ENCODE data around the gene TNS1.

Gene TNS1

DNA sequence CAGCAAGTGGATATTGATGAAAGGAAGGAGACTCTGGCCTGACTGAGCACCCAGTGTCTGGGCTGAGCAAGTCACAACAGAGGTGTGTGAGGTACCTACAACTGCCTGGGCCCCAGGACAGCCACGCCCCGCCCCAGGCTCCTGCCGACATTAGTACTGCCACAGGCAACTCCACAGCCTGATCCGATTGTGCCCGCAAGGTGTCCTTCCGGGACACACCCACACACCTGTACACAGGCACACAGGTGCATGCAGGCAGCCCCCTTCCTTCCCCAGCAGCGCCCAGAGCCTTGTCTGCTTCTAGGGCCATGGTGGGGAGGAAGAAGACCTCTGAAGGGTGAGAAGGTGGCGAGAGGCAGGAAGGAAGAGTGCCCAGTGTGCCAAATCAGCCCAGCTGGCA, 83.6 kb downstream of the TNS1 start:
- DNase-seq (ENCODE audit: extremely low read depth in 1 of 2, low read depth in 1 of 2), result no peak

DNA sequence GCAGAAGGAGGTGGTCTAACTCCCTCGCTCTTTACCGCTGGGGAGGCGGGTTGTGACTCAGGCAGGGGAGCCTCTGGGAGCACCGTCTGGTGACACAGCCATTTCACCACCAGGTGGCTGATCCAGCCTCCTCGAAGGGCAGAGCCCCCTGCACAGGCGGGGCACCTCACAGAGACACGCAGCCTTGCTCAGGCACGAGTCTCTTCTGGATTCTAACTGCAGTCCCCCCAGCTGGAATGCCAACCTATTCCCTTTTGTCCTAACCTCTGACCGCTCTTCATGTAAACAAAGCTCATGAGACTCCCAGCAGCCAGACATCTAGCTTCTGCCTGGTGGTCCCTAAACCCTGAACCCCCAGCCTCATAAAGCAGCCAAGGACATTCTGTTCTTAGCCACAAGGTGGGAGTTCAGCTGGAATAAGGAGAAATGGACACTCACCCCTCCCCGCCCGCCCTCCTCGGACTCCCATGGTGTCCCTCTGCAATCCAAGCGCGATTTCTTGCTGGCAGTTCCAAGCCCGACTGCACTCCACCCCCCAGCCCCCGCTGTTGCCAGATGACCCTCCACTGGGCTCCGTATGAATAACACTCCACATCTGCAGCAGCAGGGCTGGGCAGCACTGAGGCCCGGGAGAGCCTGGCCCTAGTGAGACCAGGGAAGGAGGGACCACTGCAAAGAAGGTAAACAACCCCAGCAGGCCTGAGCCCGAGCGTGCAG, 84.3 kb downstream of the TNS1 start:
- no peak for DNase-seq (ENCODE audit: extremely low read depth in 1 of 2, low read depth in 1 of 2)

DNA sequence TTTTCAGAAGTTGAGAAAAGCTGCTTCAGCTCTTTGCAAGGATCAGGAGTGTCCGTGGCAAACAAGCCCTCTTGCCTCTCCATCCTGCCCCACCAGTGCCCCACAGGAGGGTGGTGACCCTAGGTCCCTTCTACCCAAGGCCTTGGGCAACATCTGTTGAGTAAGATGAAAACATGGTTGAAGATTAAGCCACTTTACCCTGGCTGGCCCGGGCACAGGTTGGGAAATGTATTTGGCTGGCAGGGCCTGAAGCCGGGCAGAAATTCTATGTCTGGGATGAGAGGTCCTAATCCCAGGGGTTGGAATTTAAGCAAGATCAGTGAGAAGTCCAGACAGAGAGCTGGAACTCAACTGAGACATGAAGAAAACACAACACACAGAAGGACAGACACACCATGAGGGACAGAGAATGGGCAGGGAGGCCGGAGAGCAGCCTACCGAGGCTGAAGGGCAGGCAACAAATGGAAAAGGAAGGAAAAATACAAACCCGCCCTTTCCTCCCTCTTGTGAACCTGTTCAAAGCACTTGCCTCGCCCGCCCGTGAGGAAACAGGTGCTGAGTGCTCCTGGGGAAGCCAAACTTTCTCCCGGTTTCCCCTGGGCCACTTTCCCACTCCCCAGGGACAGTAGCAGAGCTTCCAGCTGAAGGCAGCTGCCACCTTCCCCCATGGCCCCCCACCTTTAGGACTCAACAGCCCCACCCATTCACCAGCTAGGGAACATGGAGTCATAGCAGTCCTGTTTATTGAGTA, 86.1 kb downstream of the TNS1 start:
- no peak for DNase-seq (ENCODE audit: extremely low read depth in 1 of 2, low read depth in 1 of 2)

DNA sequence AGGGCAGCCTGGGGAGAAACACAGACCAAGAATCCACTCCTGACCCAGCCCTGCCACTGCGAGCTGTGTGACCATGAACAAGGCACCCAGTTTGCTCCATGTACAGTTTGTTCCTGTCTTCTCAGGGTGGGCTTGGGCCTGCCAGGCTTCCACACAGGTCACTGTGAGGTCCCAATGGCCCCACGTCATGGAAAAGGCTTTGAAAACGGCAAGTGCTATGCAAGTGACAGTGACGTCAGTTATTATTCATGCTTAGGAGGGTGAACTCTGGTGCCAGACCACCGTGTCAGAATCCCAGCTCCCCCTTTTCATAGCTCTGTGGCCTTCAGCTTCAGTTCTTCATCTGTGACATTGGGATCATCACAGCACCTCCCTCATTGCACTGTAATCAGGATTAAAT, 87.1 kb downstream of the TNS1 start:
- no peak for DNase-seq (ENCODE audit: extremely low read depth in 1 of 2, low read depth in 1 of 2)

DNA sequence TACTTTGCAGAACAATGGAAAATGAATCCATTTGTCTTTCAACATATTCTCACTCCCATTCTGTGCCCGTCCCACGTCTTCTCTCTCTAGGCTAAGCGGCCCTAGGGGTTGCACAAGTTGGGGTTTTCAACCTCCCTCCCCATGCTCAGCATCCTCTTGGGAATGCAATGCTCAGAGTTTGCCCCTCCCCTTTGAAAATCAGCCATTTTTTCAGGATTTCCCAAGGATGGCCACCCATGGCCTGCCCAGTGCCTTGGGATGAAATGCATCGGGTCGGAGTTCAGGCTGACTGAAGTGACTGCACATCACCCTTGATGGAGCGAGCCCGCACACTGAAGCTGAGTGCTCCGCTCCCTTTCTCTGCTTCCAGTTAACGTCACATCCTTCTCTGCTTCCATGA, 87.9 kb downstream of the TNS1 start:
- DNase-seq (ENCODE audit: extremely low read depth in 1 of 2, low read depth in 1 of 2), result no peak

DNA sequence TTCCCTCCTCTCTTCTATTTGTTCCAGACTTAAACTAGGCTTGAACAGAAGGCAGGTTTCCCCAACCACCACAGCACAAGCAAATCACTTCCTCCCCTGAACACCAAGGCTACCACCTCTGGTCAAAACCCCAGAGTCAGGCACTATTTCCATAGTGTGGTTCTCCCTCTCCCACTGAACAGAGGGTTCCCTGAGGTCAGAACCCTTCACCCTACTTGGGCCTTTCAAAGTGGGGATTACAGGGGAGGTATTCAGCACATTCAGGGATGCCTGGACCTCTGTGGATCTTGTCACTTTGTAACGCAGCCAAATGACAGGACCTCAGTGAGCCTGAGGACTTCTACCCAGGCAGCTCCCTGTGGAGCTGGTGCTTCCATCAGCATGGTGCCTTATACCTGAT, 88.7 kb downstream of the TNS1 start:
- DNase-seq (ENCODE audit: extremely low read depth in 1 of 2, low read depth in 1 of 2), result no peak

DNA sequence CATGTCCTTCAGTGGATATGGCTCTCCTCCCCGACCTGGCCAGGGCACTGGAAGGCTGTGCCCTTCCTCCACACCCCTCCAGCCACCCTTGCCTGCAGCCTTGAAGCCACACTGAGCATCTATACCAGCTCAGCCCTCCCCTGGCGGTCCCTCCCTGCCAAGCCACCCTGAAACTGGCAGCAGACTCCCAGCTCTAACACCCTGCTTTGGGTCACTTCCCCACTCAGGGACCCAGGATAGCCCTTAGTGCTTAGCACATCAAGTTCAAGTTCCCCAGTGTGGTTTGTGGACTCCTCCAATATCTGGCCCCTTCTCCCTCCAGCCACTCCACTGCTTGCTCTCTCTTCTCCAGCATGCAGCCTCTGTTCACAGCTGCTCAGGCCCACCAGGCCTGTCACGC, 89.4 kb downstream of the TNS1 start:
- DNase-seq (ENCODE audit: extremely low read depth in 1 of 2, low read depth in 1 of 2), result no peak

DNA sequence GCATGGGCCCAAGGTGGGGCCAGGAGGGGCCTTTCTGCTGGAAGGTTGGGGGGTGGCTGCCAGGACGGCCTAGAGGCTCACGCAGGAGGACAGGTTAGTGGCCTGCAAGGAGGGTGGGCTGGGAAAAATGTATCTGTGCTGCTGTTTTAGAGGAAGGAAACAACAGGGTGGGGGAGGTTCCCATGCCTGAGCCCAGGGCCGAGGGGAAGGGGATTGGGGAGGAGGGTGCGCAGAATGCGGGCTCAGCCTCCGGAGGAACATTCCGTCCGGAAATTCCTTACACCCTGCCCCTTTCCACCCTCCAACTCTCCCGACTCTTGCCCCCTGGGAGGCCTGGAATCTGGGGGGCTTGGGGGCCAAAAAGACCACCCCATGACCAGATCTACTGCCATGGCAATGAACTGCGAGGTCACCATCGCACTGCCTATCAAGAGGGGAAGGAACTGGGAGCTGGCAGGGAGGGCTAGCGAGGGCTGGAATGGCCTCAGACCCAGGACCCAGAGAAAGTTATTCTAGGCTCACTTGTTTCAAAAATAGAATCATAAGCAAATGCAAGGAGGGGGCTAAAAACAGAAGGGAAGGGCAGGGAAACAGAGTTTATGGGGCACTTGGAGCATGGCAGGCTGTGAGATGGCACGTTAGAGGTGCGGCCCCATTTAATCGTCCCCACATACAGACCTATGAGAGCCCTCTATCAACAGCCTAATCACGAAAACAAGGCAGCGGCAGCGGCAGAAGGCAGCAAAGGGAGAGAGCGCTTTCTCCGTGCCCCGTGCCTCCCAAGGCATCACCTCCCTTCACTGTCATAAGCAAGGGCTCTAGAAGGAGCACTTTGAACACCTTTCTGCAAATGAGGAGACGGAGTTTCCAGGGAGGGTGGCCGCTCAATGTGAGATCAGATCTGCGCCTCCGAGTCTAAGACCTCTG, 90.4 kb downstream of the TNS1 start:
- DNase-seq (ENCODE audit: extremely low read depth in 1 of 2, low read depth in 1 of 2), result no peak

DNA sequence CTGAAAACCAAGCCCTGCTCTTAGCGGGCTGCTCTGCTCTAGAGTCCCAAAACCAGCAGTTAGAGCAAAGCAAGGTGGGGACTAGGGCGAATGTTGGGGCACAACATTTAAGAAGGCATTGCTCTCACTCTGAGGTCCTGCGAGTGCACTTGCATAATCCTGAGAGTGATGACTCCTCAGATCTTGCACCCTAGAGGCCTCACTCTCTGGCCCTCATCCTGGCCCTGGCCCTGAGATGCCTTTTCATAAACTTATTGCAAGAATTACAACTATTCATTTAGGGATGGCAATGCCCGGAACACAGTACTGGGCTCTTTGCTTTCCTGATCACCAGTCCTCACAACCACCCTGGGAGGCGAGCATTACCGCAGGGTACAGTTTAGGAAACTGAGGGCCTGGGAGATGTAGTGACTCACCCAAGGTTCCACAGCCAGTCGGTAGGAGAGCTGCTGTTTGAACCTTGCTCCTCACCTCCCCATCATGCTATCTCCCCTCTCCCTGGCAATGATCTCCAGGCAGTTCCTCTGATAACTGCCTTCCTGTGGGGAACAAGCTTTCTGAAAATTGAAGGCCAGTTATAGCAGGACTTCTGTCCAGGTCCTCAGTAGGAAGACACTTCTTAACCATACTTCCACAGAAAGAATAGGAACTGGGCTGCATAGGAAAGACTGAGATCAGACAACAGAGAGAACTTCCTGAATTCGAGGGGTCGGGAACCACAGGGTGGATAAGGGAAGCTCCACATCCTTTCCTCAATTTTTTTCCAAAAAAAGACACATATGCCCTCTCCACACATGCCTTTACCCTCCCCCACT, 91.3 kb downstream of the TNS1 start:
- DNase-seq (ENCODE audit: extremely low read depth in 1 of 2, low read depth in 1 of 2), result no peak

DNA sequence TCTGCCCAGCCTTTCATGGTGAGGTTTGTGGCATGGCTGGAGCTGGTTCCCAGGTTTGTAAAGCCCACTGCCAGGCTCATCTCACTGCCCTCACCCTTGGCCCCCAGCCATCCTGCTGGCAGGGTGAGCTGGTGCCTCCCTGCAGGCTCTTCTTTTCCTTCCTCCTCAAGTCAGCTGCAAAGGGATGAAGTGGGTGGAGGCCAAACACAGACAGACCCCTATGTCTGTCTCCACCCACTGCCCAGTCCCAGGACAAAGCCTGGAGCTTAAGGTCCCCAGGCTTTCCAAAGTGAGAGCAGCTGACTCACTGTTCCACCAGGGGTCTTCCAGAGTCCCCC, 92.0 kb downstream of the TNS1 start:
- DNase-seq (ENCODE audit: extremely low read depth in 1 of 2, low read depth in 1 of 2), result no peak

DNA sequence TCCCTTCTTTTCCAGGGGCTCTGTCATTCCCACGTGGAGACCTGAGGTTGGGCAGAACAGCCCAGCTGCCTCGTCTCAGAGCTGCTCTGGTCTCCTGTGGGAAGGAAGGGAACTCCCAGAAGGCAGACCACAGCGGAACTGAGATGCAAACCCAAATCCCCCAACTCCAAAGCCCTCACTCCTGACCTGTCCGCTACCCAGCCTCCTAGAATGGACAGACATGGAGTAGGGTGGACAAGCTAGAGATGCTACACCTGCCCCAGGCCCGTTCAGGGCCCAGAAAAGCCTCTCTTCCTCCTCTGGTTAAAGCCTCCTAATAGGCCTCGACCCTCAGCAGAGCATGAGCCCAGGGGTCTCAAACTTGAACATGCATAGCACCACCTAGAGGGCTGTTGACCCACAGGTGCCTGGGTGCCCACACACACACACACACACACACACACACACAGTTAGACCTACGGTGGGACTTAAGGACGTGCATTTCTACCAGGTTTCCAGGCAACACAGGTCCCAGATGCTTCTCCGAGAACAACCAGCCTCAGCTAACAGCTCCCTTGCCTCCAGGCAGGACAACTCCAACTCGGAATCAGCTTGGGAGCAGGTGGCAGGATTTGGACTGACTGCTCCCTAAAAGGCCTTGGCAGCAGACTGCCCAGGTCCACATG, 93.5 kb downstream of the TNS1 start:
- no peak for DNase-seq (ENCODE audit: extremely low read depth in 1 of 2, low read depth in 1 of 2)

DNA sequence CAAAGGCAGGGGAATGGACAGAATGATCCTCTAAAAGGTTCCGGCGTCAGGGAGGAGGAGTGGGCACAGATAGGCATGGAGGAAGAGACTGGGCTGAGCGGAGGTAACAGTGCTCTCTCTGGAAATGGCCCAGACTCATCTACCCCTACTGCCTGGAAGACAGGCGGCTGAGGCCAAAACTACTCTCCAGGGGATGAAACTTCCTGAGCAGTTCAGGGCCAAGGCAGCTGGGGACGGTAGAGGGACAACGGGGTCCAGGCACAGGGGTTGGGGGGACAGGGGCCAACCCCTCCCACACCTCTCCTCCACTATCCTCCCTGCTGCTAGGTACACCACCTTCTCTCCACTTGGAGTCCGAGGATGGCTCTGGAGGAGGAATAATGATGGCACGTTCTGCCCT, 94.3 kb downstream of the TNS1 start:
- DNase-seq (ENCODE audit: extremely low read depth in 1 of 2, low read depth in 1 of 2), result no peak

DNA sequence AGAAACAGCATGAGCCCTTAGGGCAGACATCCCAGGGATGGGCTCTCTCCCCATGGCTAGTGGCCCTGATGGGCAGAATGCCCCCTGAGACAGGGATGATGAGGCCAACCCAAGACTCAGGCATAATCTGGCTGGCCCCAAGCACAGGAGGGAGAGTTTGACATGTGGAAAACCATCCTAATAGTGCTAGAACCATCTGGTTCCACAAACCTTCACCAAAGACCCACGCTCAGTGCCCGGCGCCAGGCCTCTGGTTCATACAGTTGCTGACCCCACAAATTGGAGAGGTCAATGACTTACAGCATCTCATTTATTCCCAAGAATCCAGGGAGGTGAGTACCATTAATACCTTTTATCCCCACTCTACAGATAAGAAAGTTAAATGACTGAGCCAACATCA, 95.5 kb downstream of the TNS1 start:
- no peak for DNase-seq (ENCODE audit: extremely low read depth in 1 of 2, low read depth in 1 of 2)

DNA sequence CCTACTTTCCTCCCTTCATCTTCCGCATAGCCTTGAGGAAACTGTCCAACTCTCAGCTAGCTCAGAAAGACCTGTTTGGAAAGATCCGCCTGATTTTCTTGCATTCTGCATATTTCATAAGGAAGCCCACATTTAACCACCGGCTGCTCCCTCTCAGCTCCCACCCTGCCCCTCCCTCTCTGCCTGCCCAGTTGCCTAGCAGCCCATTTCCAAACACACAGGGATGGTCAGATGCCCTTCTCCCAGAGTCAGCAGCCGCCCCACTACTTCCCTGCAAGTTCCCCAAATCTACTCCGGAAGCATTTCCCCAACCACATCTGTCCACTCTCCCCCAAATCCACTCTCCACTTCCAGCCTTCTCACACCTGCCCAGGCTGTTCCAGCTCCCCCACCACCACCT, 96.0 kb downstream of the TNS1 start:
- DNase-seq (ENCODE audit: extremely low read depth in 1 of 2, low read depth in 1 of 2), result no peak

DNA sequence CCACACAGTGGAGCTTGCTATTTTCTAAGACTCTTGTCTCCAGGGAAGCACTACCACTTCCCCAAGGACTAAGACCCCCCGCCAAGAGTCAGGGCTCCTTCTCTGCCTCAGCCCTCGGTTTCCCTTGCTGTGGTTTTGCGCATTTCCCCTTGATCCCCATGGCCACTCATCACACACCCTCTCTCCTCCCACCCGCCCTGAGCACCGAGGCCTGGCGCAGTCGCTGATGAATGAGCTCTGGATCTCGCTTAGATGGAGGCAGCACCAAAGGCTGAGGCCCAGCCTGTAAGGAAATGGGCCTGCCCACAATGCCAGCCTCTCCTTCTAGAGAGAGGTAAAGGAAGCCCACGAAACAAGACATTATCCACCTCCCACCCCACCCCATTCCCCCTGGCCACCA, 96.9 kb downstream of the TNS1 start:
- DNase-seq (ENCODE audit: extremely low read depth in 1 of 2, low read depth in 1 of 2), result no peak

DNA sequence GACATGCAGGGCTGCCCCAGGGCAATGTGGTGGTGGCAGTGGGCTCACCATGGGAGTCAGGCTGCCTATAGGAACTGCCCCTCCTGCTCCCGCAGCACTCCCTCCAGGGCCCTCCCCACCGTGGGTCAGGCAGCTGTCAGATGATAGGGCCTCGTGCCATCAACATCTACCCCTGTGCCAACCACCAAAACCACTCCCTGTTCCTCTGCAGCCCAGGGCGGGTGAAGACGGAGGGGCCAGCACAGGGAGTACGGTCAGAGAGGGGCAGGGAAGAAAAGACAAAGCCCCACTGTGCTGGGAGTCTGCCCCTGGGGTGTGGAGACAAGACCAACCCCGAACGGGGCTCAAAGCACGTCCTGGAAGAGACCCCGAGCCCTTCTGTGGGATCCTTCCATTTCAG, 97.4 kb downstream of the TNS1 start:
- no peak for DNase-seq (ENCODE audit: extremely low read depth in 1 of 2, low read depth in 1 of 2)

DNA sequence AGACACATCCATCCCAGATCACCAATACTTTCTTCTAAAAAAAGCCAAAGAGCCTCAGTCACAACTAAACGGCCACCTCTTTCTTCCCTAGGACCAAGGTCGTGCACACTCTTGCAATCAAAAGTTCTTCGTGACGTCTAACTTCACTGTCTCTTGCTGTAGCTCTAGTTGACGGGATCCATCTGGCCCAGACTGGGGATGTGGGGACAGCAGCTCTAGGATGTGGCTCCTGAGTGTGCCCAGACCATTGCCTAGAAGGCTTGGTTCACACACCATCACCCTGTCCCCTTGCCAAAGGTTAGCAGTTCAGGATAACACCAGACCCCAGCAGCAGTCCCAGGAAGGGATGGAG, 98.2 kb downstream of the TNS1 start:
- DNase-seq (ENCODE audit: extremely low read depth in 1 of 2, low read depth in 1 of 2), result no peak

DNA sequence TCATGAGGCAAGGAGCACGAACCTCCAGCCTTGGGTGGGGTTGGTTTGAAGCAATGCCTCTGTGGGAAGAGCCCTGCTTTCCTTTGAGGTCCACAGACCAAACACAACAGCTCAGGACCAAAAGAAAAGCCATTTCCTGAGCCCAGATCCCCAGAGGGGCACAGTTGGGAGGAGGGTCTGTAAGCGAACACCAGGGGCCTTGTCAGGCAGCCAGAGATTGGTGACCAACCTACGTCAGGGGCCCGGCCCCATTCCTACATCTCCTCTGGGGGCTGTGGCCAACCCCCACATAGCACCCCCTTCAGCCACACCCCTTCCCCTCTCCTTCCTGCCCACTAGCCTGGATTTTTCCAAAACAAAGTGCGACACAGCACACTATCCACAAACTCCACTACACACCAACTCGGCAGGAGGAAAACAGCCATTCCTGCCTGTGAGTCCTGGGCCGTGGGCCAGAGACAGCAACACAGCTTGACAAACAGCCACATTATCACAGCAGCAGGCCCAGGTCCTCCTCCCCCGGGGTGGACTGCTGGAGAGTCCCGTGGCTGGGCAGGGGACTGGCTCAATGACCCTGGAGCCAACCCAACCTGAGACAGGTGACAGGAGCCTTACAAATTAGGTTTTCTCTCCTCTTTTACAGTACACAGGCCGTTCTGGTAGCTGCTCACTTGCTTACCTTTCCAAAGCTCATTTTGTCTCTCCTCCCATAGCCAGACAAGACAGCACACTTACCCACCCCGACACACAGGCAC, 98.8 kb downstream of the TNS1 start:
- no peak for DNase-seq (ENCODE audit: extremely low read depth in 1 of 2, low read depth in 1 of 2)

DNA sequence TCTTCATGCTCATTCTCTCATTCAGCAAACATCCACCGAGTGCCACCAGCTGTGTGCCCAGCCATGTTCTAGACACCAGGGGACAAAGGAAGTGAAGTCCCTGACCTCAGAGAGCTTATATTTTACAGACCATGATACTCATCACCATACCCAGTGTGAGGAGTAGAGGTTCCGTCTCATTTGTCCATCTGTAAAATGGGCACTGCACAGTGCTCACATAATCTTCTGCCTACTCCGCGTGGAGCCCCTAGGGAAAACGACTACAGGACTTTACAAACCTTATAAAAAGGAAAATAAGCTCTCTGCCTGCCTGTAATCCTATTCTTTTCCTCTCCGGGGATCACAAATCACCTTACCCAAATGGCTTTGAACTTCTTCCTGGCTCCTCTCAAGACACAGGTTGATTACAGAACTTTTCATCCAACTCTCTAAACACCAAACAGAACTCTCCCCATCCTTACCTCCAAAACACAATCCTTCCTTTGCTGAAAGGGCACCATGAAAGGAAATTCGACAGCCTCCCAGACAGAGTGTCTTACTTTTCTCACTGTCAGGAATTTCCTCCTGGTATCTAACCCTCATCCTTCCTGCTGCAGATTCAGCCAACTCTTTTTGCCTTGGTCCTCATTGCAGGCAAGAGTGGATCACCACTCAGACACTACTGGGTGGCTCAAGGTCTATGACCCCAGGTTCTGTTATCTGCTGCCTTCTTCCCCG, 99.5 kb downstream of the TNS1 start:
- no peak for DNase-seq (ENCODE audit: extremely low read depth in 1 of 2, low read depth in 1 of 2)
